ENCODE results near the gene PRDX5. TPM values are rescaled to one million over a fixed set of nuclear protein-coding genes. Genes with fewer than 3 reads are reported as not detected.

PRDX5 gene
- total RNA-seq, 1 experiment from 2014 or later, result 267 TPM

- no peak for TF ChIP-seq ZBTB33 (IDR thresholded peaks at IDR 0.05; ENCODE audit: extremely low read depth, insufficient replicate concordance, low read length)
- TF ChIP-seq SRF (IDR thresholded peaks at IDR 0.05; ENCODE audit: low read depth), result no peak
- no peak for TF ChIP-seq POLR2A (IDR thresholded peaks at IDR 0.05; ENCODE audit: borderline replicate concordance, extremely low read depth, insufficient read depth, insufficient read length)
- TF ChIP-seq YY1 (IDR thresholded peaks at IDR 0.05; ENCODE audit: extremely low read depth, insufficient replicate concordance, low read depth, low read length), result no peak
- TF ChIP-seq EZH2phosphoT487 (IDR thresholded peaks at IDR 0.05; ENCODE audit: borderline replicate concordance), result no peak
- TF ChIP-seq JUND (IDR thresholded peaks at IDR 0.05), result no peak
- TF ChIP-seq TCF7L2 (IDR thresholded peaks at IDR 0.05; ENCODE audit: borderline replicate concordance, extremely low read depth, insufficient read depth, insufficient read length), result no peak
- TF ChIP-seq CBX3 (IDR thresholded peaks at IDR 0.05; ENCODE audit: low read depth), result no peak
Observed at GRCh38 chr11:64312947-64313346, 5.0 kb upstream of the PRDX5 start (continued).

- DNase-seq (ENCODE audit: low read depth, low spot score), result no peak
- H4K20me1 ChIP-seq (ENCODE audit: insufficient read depth), result no peaks in the 10 kb centered on the region
- H3K27ac ChIP-seq (ENCODE audit: low read depth, low read length), result peak overlapping the region; percentile 18; the same call in 1 of the 2 replicates
- intact Hi-C loops (cut with micrococcal nuclease), result no loop called here
- no TSS peak for BruUV-seq (replicated peaks)
- POLR2A ChIA-PET, result interaction anchor here (0.9 to 2.0 kb wide), 4 partner anchors 11 to 44 kb away, joined by 3 to 6 read pairs (median 4); no protein-coding TSS in a partner anchor
- H3K9me3 ChIP-seq (ENCODE audit: control insufficient read depth in 1 of 2, insufficient read depth in 1 of 2, low read depth in 1 of 2, low read length in 2 of 2), result no peaks in the 10 kb centered on the region
- H3K9me2 ChIP-seq (ENCODE audit: insufficient read depth), result no peaks in the 10 kb centered on the region
- CTCF ChIA-PET, result interaction anchor here (1.3 to 2.4 kb wide), 3 partner anchors 10 to 43 kb away, joined by 4 to 8 read pairs (median 5); no protein-coding TSS in a partner anchor
- H3K4me3 ChIP-seq (replicated peaks in 1 of 2; ENCODE audit: low read depth in 1 of 2, low read length in 2 of 2), result no peak overlapping the region
- peaks cover 0 to 23% of the 10 kb centered on the region in 2 experiments; a peak in 2 of 4 replicates for H3K36me3 ChIP-seq (ENCODE audit: control insufficient read depth in 1 of 2, insufficient read depth in 2 of 2, low read length in 2 of 2)
- no peaks in the 10 kb centered on the region for H3K27me3 ChIP-seq (ENCODE audit: insufficient read depth, low read length)
- peaks cover 5 to 26% of the 10 kb centered on the region in 2 experiments; a peak in 2 of 4 replicates for H3K4me1 ChIP-seq (ENCODE audit: control insufficient read depth in 1 of 2, insufficient read depth in 2 of 2, low read length in 2 of 2)
- no peak overlapping the region for H2AFZ ChIP-seq (ENCODE audit: low read depth, low read length, poor library complexity, severe bottlenecking)
- peaks cover 38% of the 10 kb centered on the region for H3K79me2 ChIP-seq (ENCODE audit: insufficient read depth, low read length)
- H3K9ac ChIP-seq (ENCODE audit: low read length), result peak overlapping the region; percentile 3; the same call in 1 of the 2 replicates
- H3K4me2 ChIP-seq (ENCODE audit: low read length), result no peak overlapping the region
- no peak for ATAC-seq
- RAD21 ChIA-PET (ENCODE audit: low non-redundant PET in 1 of 2, low total read pairs in 2 of 2, uncharacterized antibody in 2 of 2, unreplicated experiment in 2 of 2), result no interaction called here
- TF ChIP-seq ATF3 (IDR thresholded peaks at IDR 0.05) (no peak), YY1 (IDR thresholded peaks at IDR 0.05; ENCODE audit: extremely low read depth, insufficient replicate concordance, low read depth, low read length) (no peak), SIN3A (IDR thresholded peaks at IDR 0.05; ENCODE audit: low read depth) (no peak), REST (IDR thresholded peaks at IDR 0.05; ENCODE audit: low read depth) (no peak), MAX (IDR thresholded peaks at IDR 0.05) (no peak), FOSL1 (IDR thresholded peaks at IDR 0.05; ENCODE audit: low read depth) (no peak), EZH2phosphoT487 (IDR thresholded peaks at IDR 0.05; ENCODE audit: borderline replicate concordance) (no peak), EZH2 (IDR thresholded peaks at IDR 0.05) (no peak), RAD21 (IDR thresholded peaks at IDR 0.05; ENCODE audit: low read depth) (no peak), TCF7L2 (IDR thresholded peaks at IDR 0.05; ENCODE audit: borderline replicate concordance, extremely low read depth, insufficient read depth, insufficient read length) (no peak), POLR2A (IDR thresholded peaks at IDR 0.05; ENCODE audit: borderline replicate concordance, extremely low read depth, insufficient read depth, insufficient read length) (no peak)
Observed at GRCh38 chr11:64313491-64314145, 4.3 kb upstream of the PRDX5 start.

All from HCT116 (cell line).